Measurements from ENCODE around the gene SPPL2B.

Gene SPPL2B

GRCh38 chr19:2355168-2356035, 26.9 kb downstream of the SPPL2B start:
- DNase-seq (ENCODE audit: low spot score): no peak

GRCh38 chr19:2356036-2356646, 27.7 kb downstream of the SPPL2B start:
- no peak for DNase-seq (ENCODE audit: low spot score)

- DNase-seq (ENCODE audit: low spot score): no peak
Measured at GRCh38 chr19:2357279-2358206, 29.1 kb downstream of the SPPL2B start.

GRCh38 chr19:2358548-2359173, 30.2 kb downstream of the SPPL2B start:
- no peak for DNase-seq (ENCODE audit: low spot score)

GRCh38 chr19:2359992-2360685, 31.7 kb downstream of the SPPL2B start, which contains the start of gene TMPRSS9:
Gene TMPRSS9 (plus strand): TSS chr19:2360265. CDS start chr19:2389786, 29,521 bp downstream.
- DNase-seq (ENCODE audit: low spot score): no peak

- no peak for DNase-seq (ENCODE audit: low spot score)
Measured at GRCh38 chr19:2360833-2361232, 32.3 kb downstream of the SPPL2B start.

- DNase-seq (ENCODE audit: low spot score): no peak
Measured at GRCh38 chr19:2361246-2362045, 33.0 kb downstream of the SPPL2B start.

- DNase-seq (ENCODE audit: low spot score): no peak
Measured at GRCh38 chr19:2362046-2362969, 33.8 kb downstream of the SPPL2B start.

- DNase-seq (ENCODE audit: low spot score): no peak
Measured at GRCh38 chr19:2362970-2363300, 34.5 kb downstream of the SPPL2B start.

GRCh38 chr19:2363419-2363818, 34.9 kb downstream of the SPPL2B start:
- no peak for DNase-seq (ENCODE audit: low spot score)

- no peak for DNase-seq (ENCODE audit: low spot score)
Measured at GRCh38 chr19:2365201-2365970, 36.9 kb downstream of the SPPL2B start.

GRCh38 chr19:2371656-2372055, 43.2 kb downstream of the SPPL2B start:
- DNase-seq (ENCODE audit: low spot score): no peak

GRCh38 chr19:2372076-2372612, 43.7 kb downstream of the SPPL2B start:
- DNase-seq (ENCODE audit: low spot score): no peak

- DNase-seq (ENCODE audit: low spot score): no peak
Measured at GRCh38 chr19:2374808-2375207, 46.3 kb downstream of the SPPL2B start.

GRCh38 chr19:2375353-2376121, 47.1 kb downstream of the SPPL2B start:
- DNase-seq (ENCODE audit: low spot score): no peak

- no peak for DNase-seq (ENCODE audit: low spot score)
Measured at GRCh38 chr19:2376784-2377519, 48.5 kb downstream of the SPPL2B start.

GRCh38 chr19:2380567-2380966, 52.1 kb downstream of the SPPL2B start:
- no peak for DNase-seq (ENCODE audit: low spot score)
